22Rv1 (cell line): ENCODE data around the gene PSKH1.

Source experiments
- CTCF ChIP-seq: fragments of 450-650 bp; IDR thresholded peaks from 2 replicates; pipeline ENCODE4 v1.5.1; 2017; ENCODE audit warnings: mild to moderate bottlenecking
- ZFX ChIP-seq: fragments of 450-650 bp; IDR thresholded peaks from 2 replicates; pipeline ENCODE4 v1.6.1; 2017; ENCODE audit warnings: antibody characterized with exemption, borderline replicate concordance

GRCh38 chr16:67977005-67977404, 84.0 kb downstream of the PSKH1 start:
- TF ChIP-seq CTCF (no peak), ZFX (no peak)
